Measurements from ENCODE around the gene TRPM8.

TRPM8 gene

GRCh38 chr2:233976087-233976486 lies 58.9 kb downstream of the TRPM8 start:
- no peak for DNase-seq (ENCODE audit: low read depth)

- no peak for DNase-seq (ENCODE audit: low read depth)
These were observed 59.6 kb downstream of the TRPM8 start for GRCh38 chr2:233976690-233977294.

- no peak for DNase-seq (ENCODE audit: low read depth)
These were observed 60.2 kb downstream of the TRPM8 start for GRCh38 chr2:233977296-233977837.

- no peak for DNase-seq (ENCODE audit: low read depth)
These were observed 62.6 kb downstream of the TRPM8 start for GRCh38 chr2:233979748-233980147.

- no peak for DNase-seq (ENCODE audit: low read depth)
These were observed 63.9 kb downstream of the TRPM8 start for GRCh38 chr2:233980955-233981561.

GRCh38 chr2:233981574-233982420 lies 64.6 kb downstream of the TRPM8 start:
- DNase-seq (ENCODE audit: low read depth), result no peak

GRCh38 chr2:233982421-233983121 lies 65.4 kb downstream of the TRPM8 start:
- no peak for DNase-seq (ENCODE audit: low read depth)

- no peak for DNase-seq (ENCODE audit: low read depth)
These were observed 66.3 kb downstream of the TRPM8 start for GRCh38 chr2:233983445-233983844.

- DNase-seq (ENCODE audit: low read depth), result no peak
These were observed 71.4 kb downstream of the TRPM8 start for GRCh38 chr2:233988581-233988980.

- DNase-seq (ENCODE audit: low read depth), result no peak
These were observed 72.2 kb downstream of the TRPM8 start for GRCh38 chr2:233989221-233989858.

GRCh38 chr2:233990261-233990798 lies 73.2 kb downstream of the TRPM8 start:
- peak; percentile 31 for DNase-seq (ENCODE audit: low read depth)

GRCh38 chr2:233991196-233991595 lies 74.0 kb downstream of the TRPM8 start:
- no peak for DNase-seq (ENCODE audit: low read depth)

GRCh38 chr2:233992513-233993217 lies 75.5 kb downstream of the TRPM8 start:
- no peak for DNase-seq (ENCODE audit: low read depth)

- DNase-seq (ENCODE audit: low read depth), result no peak
These were observed 76.3 kb downstream of the TRPM8 start for GRCh38 chr2:233993461-233993860.

- no peak for DNase-seq (ENCODE audit: low read depth)
These were observed 77.0 kb downstream of the TRPM8 start for GRCh38 chr2:233994151-233994550.

- DNase-seq (ENCODE audit: low read depth), result no peak
These were observed 78.8 kb downstream of the TRPM8 start for GRCh38 chr2:233996000-233996399.

GRCh38 chr2:233996461-233996860 lies 79.3 kb downstream of the TRPM8 start:
- no peak for DNase-seq (ENCODE audit: low read depth)

- DNase-seq (ENCODE audit: low read depth), result no peak
These were observed 80.5 kb downstream of the TRPM8 start for GRCh38 chr2:233997707-233998106.

GRCh38 chr2:233999182-233999581 lies 82.0 kb downstream of the TRPM8 start:
- DNase-seq (ENCODE audit: low read depth), result no peak

GRCh38 chr2:234001380-234002160 lies 84.4 kb downstream of the TRPM8 start:
- no peak for DNase-seq (ENCODE audit: low read depth)
